ENCODE data around the gene LIPC. TPM values are rescaled to one million over a fixed set of nuclear protein-coding genes. Genes with fewer than 3 reads are reported as not detected.

LIPC gene
- total and polyA plus RNA-seq, 10 of the 15 experiments (the other 5 are each of a cell fraction or from before 2014, with no cell fraction given): 0.06 to 0.31 (median 0.16) TPM; not detected in 1

GRCh38 chr15:58418135-58418534, 13.7 kb upstream of the LIPC start:
- no TSS peak for BruUV-seq (replicated peaks)
- RAD21 ChIA-PET (ENCODE audit: unreplicated experiment): interaction anchor here (1.5 kb wide), 1 partner anchor 86 kb away, joined by 3 read pairs; no protein-coding TSS in a partner anchor
- TF ChIP-seq RCOR1 (conservative IDR thresholded peaks at IDR 0.05; ENCODE audit: low read depth, low read length): no peak
- TF ChIP-seq REST (IDR thresholded peaks at IDR 0.05; ENCODE audit: low read depth, low read length): no peak
- no peak for TF ChIP-seq KAT2A (conservative IDR thresholded peaks at IDR 0.05; ENCODE audit: control insufficient read depth, low read depth, low read length)
- TF ChIP-seq SMAD1 (IDR thresholded peaks at IDR 0.05; ENCODE audit: low read depth, partially characterized antibody): no peak
- no peak for TF ChIP-seq SIN3A (IDR thresholded peaks at IDR 0.05; ENCODE audit: low read depth, low read length)
- no peak for TF ChIP-seq PBX3 (IDR thresholded peaks at IDR 0.05; ENCODE audit: insufficient replicate concordance, low read depth, low read length)
- no peak for TF ChIP-seq POLR2AphosphoS5 (IDR thresholded peaks at IDR 0.05; ENCODE audit: low read length)
- TF ChIP-seq RUNX3 (IDR thresholded peaks at IDR 0.05; ENCODE audit: low read length): no peak
- no peak for TF ChIP-seq HDAC2 (IDR thresholded peaks at IDR 0.05)
- TF ChIP-seq NR2F1 (conservative IDR thresholded peaks at IDR 0.05): no peak
- no peak for TF ChIP-seq FOXM1 (IDR thresholded peaks at IDR 0.05; ENCODE audit: low read depth, low read length)
- no peak for TF ChIP-seq MYB (IDR thresholded peaks at IDR 0.05; ENCODE audit: borderline replicate concordance, low read depth, low read length)

More at GRCh38 chr15:58418135-58418534, 13.7 kb upstream of the LIPC start:
- peaks cover 2% of the 10 kb centered on the region; the same call in 2 of the 3 replicates for H3K9me3 ChIP-seq (replicated peaks; ENCODE audit: control insufficient read depth, insufficient read depth, low read length)
- no peak overlapping the region for H3K9ac ChIP-seq (ENCODE audit: control insufficient read depth, insufficient read depth, low read length)
- in situ Hi-C loops (cut with MboI) (no loop called here), intact Hi-C loops (cut with micrococcal nuclease; ENCODE audit: unreplicated experiment) (no loop called here)
- no peak for ATAC-seq
- no CpG with 5 or more reads among the region's 1 CpG for WGBS (ENCODE audit: insufficient coverage, insufficient replicate concordance, low lambda C conversion rate, missing lambda C conversion rate)
- no peak overlapping the region for H3K27ac ChIP-seq (ENCODE audit: control insufficient read depth, insufficient read depth)
- no peaks in the 10 kb centered on the region for H3K79me2 ChIP-seq (ENCODE audit: control insufficient read depth, insufficient read depth, low read length)
- H3K36me3 ChIP-seq (ENCODE audit: control insufficient read depth in 2 of 2, insufficient read depth in 2 of 2, low read length in 1 of 2): no peaks in the 10 kb centered on the region
- no peak overlapping the region for H3K4me2 ChIP-seq (ENCODE audit: control insufficient read depth, insufficient read depth)
- POLR2A ChIA-PET: interaction anchor here (0.5 kb wide), 1 partner anchor 1082 kb away, joined by 3 read pairs; no protein-coding TSS in a partner anchor
- H3K4me3 ChIP-seq: no peak overlapping the region
- no peaks in the 10 kb centered on the region for H4K20me1 ChIP-seq (ENCODE audit: control insufficient read depth, insufficient read depth)
- CTCF ChIA-PET: interaction anchor here (1.2 to 1.4 kb wide), 2 partner anchors 9 to 11 kb away, joined by 3 read pairs; no protein-coding TSS in a partner anchor
- H3K27me3 ChIP-seq (replicated peaks in 1 of 2; ENCODE audit: control insufficient read depth in 2 of 2, insufficient read depth in 2 of 2, low read length in 1 of 2): no peaks in the 10 kb centered on the region
- no peak for FAIRE-seq
- no peak for DNase-seq (ENCODE audit: low read depth, low spot score)
- SMC1A ChIA-PET (ENCODE audit: uncharacterized antibody, unreplicated experiment): interaction anchor here (1.1 to 5.9 kb wide), 6 partner anchors 9 to 86 kb away, joined by 3 to 29 read pairs (median 6); no protein-coding TSS in a partner anchor
- peaks cover 12% of the 10 kb centered on the region for H3K4me1 ChIP-seq (ENCODE audit: control insufficient read depth, insufficient read depth, low read length)
- no peak overlapping the region for H2AFZ ChIP-seq (ENCODE audit: control insufficient read depth, low read depth, low read length)

Measured in GM12878 (cell line).